LHCN-M2 (cell line): ENCODE measurements around the gene ACBD4. TPM values are rescaled to one million over a fixed set of nuclear protein-coding genes. Genes with fewer than 3 reads are reported as not detected.

Source experiments
- total RNA-seq: library from RNA; depleted of rRNA; stranded (reverse); fragments of >200 nt; gene quantifications from 2 replicates; pipeline ENCODE4 v1.2.3, GENCODE V29; 2014; rRNA removed

ACBD4 gene
- total RNA-seq, 1 experiment from 2014 or later = 4.4 TPM

Other genes with a start within 250 kb of the ACBD4 start
- 106 and 107 TPM in 2 replicates for gene EFTUD2, start 236.2 kb upstream of the ACBD4 start, total RNA-seq
- 0.29 TPM in 1 of 2 replicates, not detected in the other for gene GFAP, start 220.2 kb upstream of the ACBD4 start, total RNA-seq
- gene KIF18B, start 187.9 kb upstream of the ACBD4 start, total RNA-seq = 12.1 and 14.7 TPM in 2 replicates
- gene C1QL1, start 167.4 kb upstream of the ACBD4 start, total RNA-seq = 2.5 and 2.8 TPM in 2 replicates
- 72.7 and 87.9 TPM in 2 replicates for gene DCAKD, start 84.1 kb upstream of the ACBD4 start, total RNA-seq
- gene NMT1, start 74.4 kb upstream of the ACBD4 start, total RNA-seq = 80.8 and 89.8 TPM in 2 replicates
- gene PLCD3, start 3.2 kb upstream of the ACBD4 start, total RNA-seq = 36.5 and 146 TPM in 2 replicates
- gene HEXIM1, start 12.8 kb downstream of the ACBD4 start, total RNA-seq = 7.2 and 11.1 TPM in 2 replicates
- 5.0 and 11.6 TPM in 2 replicates for gene HEXIM2, start 26.2 kb downstream of the ACBD4 start, total RNA-seq
- gene FMNL1, start 86.2 kb downstream of the ACBD4 start, total RNA-seq = 19.8 and 29.0 TPM in 2 replicates
- gene SPATA32, start 126.4 kb downstream of the ACBD4 start, total RNA-seq = 0.11 TPM in 1 of 2 replicates, not detected in the other
- 5.8 and 6.2 TPM in 2 replicates for gene MAP3K14, start 181.3 kb downstream of the ACBD4 start, total RNA-seq